HG03103 (cell line): ENCODE results near the gene TUBB1.
"Not testable (repeated sequence)": the region's sequence is repeated elsewhere in the genome, so short reads cannot be mapped to it uniquely, and the experiment has no call there.

Experiments used
- ATAC-seq: cut with Tn5 transposase; IDR thresholded peaks from one replicate; pipeline ENCODE4 v1.9.1; 2021; ENCODE audit warnings: low read depth; ENCODE audit not compliant: unreplicated experiment

The TUBB1 gene

GRCh38 chr20:59019217-59019616 lies at the start of gene TUBB1:
TSS of gene TUBB1 (plus strand) at chr20:59019429. CDS start at chr20:59019523, 94 bp downstream.
- no peak for ATAC-seq

- no peak for ATAC-seq
These were observed 49.8 kb upstream of the TUBB1 start for GRCh38 chr20:58969439-58969838.

GRCh38 chr20:58970146-58970545 lies 49.1 kb upstream of the TUBB1 start:
- ATAC-seq, result no peak

GRCh38 chr20:58971429-58971828 lies 47.8 kb upstream of the TUBB1 start:
- ATAC-seq, result no peak

- ATAC-seq, result no peak
These were observed 46.0 kb upstream of the TUBB1 start for GRCh38 chr20:58973179-58973578.

GRCh38 chr20:58973866-58974265 lies 45.4 kb upstream of the TUBB1 start:
- no peak for ATAC-seq

DNA sequence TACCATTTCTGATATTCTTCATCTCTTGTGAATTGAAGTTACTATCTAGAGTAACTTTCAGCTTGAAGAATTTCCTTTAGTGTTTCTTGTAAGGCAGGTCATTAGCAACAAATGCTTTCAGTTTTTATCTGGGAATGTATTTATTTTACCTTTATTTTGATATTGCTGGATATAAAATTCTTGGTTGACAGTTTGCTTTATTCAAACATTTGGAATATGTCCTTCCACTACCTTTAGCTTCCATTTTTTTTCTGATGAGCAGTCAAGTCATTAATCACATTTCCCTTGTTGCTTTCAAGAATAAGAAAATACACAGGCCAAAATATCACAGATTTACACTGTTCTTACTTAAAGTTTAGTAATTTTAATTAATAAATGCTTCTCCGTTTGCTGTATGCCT lies 43.9 kb upstream of the TUBB1 start:
- ATAC-seq, result no peak

DNA sequence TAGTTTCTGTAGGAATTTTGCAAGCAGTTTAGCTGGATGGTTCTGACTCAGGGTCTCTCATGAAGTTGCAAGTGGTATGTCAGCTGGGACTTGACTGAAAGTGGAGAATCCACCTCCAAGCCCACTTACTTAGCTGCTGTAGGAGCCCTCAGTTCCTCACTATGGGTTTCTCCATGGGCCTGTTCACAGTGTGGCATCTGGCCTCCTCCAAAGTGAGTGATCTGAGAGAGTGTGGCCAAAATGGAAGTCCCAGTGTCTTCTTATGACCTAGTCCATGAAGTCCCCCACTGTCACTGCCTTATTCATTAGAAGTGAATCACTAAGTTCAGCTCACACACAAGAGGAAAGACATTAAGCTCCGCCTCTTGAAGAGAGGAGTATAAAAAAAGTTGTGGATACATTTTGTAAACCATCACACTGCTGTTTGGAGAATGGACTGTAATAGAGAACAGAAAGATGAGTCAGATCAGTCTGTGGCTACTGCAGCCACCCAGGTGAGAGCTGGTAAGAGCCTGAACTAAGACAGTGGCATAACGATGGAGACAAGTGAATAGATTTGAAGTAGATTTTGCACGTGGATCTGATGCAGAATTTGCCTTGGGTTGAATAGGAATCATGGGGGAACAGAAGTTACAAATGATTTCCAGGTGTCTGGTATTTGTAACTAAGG lies 43.0 kb upstream of the TUBB1 start:
- no peak for ATAC-seq

- no peak for ATAC-seq
These were observed 40.7 kb upstream of the TUBB1 start for GRCh38 chr20:58978351-58979190.

GRCh38 chr20:58980711-58981627 lies 38.3 kb upstream of the TUBB1 start, which contains the start of gene NELFCD:
TSS of gene NELFCD (plus strand) at chr20:58981256. CDS start at chr20:58981310, 54 bp downstream.
- ATAC-seq, result peak; percentile 76

DNA sequence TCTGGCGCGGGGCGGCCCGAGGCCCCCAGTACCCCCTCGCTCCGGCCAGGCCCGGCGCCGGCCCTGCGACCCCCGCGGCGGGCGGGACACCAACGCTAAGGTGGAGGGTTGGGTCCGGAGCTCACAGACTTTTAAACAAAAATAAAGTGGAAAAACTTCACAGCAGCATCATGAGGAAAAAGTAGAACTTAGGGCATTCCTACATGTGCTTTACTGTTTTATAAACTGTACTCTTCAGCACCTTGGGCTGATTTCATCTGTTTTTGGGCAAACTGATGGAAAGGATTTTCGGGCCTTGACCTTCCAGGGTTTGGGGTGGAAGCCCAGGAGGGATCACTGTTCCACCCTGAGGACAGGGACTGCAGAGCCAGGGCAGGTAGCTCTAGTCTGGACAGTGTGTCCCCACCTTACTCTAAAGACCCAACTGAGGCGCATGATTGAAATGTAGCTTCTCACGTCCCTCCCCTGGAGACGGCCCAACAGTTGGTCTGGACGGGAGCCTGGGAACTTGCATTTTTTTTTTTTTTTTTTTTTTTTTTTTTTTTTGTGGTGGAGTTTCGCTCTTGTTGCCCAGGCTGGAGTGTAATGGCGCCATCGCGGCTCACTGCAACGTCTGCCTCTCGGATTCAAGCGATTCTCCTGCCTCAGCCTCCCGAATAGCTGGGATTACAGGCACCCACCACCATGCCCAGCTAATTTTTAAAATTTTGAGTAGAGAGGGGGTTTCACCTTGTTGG lies 37.4 kb upstream of the TUBB1 start:
- ATAC-seq, result no peak

GRCh38 chr20:58982406-58983114 lies 36.7 kb upstream of the TUBB1 start:
- ATAC-seq, result no peak

- ATAC-seq, result not testable (repeated sequence)
These were observed 36.1 kb upstream of the TUBB1 start for GRCh38 chr20:58983115-58983468.

DNA sequence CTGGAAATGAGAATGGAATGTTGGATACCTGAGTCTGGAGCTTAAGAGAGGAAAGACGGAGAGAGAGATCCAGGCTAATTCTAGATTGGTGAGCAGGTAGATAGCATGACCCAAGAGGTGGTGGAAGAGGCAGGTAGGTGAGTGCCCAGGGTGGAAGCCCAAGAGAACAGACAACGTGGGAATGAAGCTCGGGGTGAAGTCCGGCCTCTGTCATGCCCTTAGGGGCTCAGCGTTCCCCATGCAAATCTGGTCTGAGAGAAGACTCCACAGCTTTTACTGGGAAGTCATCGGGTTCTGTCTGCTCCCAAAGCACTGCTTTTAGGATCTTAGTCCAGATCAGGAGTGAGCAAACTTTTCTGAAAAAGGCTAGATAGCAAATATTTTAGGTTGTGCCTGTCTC lies 34.5 kb upstream of the TUBB1 start:
- no peak for ATAC-seq

DNA sequence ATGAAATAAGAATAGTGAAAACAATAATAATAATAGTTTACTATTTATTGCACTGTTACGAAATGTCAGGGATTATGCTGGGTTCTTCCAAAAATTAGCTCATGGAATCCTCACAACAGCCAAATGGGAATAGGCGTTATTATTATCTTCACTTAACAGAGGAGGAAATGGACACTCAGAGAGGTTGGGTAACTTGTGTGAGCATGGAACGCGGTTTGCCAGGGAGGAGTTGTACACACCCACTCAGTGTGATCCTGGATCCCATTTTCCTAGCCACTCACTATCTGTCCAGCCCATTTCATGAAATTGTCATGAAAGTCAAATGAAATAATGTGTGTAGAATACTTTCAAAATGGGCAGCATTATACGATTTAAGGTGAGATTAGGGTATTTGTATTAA lies 33.6 kb upstream of the TUBB1 start:
- ATAC-seq, result no peak

- no peak for ATAC-seq
These were observed 32.8 kb upstream of the TUBB1 start for GRCh38 chr20:58986286-58986967.

DNA sequence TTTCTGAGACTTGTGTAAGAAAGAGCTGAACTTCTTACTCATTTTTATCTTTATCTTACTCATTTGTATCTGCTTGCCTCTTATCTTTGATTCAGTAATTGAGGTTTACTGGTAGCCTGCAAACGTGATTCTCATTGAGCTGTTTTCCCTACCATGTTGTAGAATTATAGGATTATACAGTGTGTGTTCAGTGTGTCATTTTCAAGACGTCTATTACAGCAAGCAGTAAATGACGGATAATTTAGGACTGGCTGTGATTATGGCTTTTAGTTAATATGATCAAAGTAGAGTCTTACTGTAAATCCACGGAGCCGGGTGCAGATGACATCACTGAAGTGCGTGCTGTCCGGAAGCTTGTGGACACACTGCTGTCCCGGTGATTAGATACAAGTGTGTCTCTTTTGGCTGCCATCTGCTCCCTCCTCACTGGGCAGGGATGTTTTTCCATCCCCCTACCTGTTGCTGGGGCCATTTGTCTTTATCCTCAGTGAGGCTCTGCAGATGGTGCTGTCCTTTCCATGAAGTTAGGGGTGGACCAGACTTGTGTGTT lies 32.2 kb upstream of the TUBB1 start:
- no peak for ATAC-seq

- no peak for ATAC-seq
These were observed 31.3 kb upstream of the TUBB1 start for GRCh38 chr20:58987790-58988564.
